Measurements from ENCODE around the gene ATG7.

- TF ChIP-seq SUZ12 (IDR thresholded peaks at IDR 0.05; ENCODE audit: extremely low read depth, insufficient read depth, insufficient read length) = no peak
- no peak for TF ChIP-seq ZNF274 (IDR thresholded peaks at IDR 0.05; ENCODE audit: low read depth, low read length)
These were observed 105.5 kb downstream of the ATG7 start for GRCh38 chr3:11377719-11378118.
